GM12878 (cell line): ENCODE measurements around the gene CLMP.

Experiments
- HCFC1 ChIP-seq: fragments of 150-350 bp; IDR thresholded peaks from 2 replicates; pipeline ENCODE4 v1.6.1; 2014; ENCODE audit warnings: low read length
- MTA2 ChIP-seq: fragments of 450-650 bp; IDR thresholded peaks from 2 replicates; pipeline ENCODE4 v1.6.1; 2016; ENCODE audit warnings: low read depth, mild to moderate bottlenecking, moderate library complexity

- TF ChIP-seq HCFC1 (no peak), MTA2 (no peak)
Observed at GRCh38 chr11:123100379-123101085, 94.5 kb downstream of the CLMP start.
